TTC549 (cell line): Measurements from ENCODE around the gene OSCAR.
A peak's percentile ranks its signal among the peaks of the same experiment; 100 is the strongest.
"Not testable (repeated sequence)": the region's sequence is repeated elsewhere in the genome, so short reads cannot be mapped to it uniquely, and the experiment has no call there.

Experiments used
- FAIRE-seq: peaks from 2 replicates; lab custom pipeline; 2012; peaks lifted over from hg19 to GRCh38; lab: Jason Lieb, UNC

OSCAR gene

GRCh38 chr19:54124393-54124792 lies 23.8 kb upstream of the OSCAR start:
- FAIRE-seq, result no peak

- FAIRE-seq, result no peak
These were observed 23.1 kb upstream of the OSCAR start for GRCh38 chr19:54123682-54124081.

GRCh38 chr19:54121259-54121658 lies 20.7 kb upstream of the OSCAR start:
- FAIRE-seq, result no peak

- FAIRE-seq, result peak; percentile 72
These were observed 14.8 kb upstream of the OSCAR start, which contains the start of the genes PRPF31 and TFPT for GRCh38 chr19:54115109-54116063. TSS of gene PRPF31 (plus strand) at chr19:54115754. CDS start at chr19:54118279, 2,525 bp downstream. TSS of gene TFPT (minus strand) at chr19:54115657. CDS start at chr19:54115269, 388 bp downstream.

GRCh38 chr19:54114340-54115108 lies 13.9 kb upstream of the OSCAR start:
- no peak for FAIRE-seq

- FAIRE-seq, result no peak
These were observed 9.0 kb upstream of the OSCAR start for GRCh38 chr19:54109651-54110050.

GRCh38 chr19:54108496-54108895 lies 7.9 kb upstream of the OSCAR start:
- FAIRE-seq, result no peak

GRCh38 chr19:54107876-54108490 lies 7.4 kb upstream of the OSCAR start:
- no peak for FAIRE-seq

GRCh38 chr19:54106716-54107115 lies 6.1 kb upstream of the OSCAR start:
- no peak for FAIRE-seq

- FAIRE-seq, result no peak
These were observed 5.2 kb upstream of the OSCAR start for GRCh38 chr19:54105796-54106195.

- no peak for FAIRE-seq
These were observed 4.6 kb upstream of the OSCAR start for GRCh38 chr19:54104998-54105715.

GRCh38 chr19:54102421-54103169 lies 2.0 kb upstream of the OSCAR start, which contains the start of gene NDUFA3:
TSS of gene NDUFA3 (plus strand) at chr19:54102855. CDS start at chr19:54102879, 24 bp downstream.
- peak; percentile 72 for FAIRE-seq

- FAIRE-seq, result not testable (repeated sequence)
These were observed 724 bp downstream of the OSCAR start for GRCh38 chr19:54099903-54100255.

- no peak for FAIRE-seq
These were observed 1.3 kb downstream of the OSCAR start for GRCh38 chr19:54099190-54099902.

- no peak for FAIRE-seq
These were observed 3.9 kb downstream of the OSCAR start for GRCh38 chr19:54096617-54097106.

GRCh38 chr19:54095859-54096616 lies 4.6 kb downstream of the OSCAR start:
- FAIRE-seq, result not testable (repeated sequence)

GRCh38 chr19:54095136-54095858 lies 5.3 kb downstream of the OSCAR start:
- FAIRE-seq, result no peak

- FAIRE-seq, result no peak
These were observed 6.1 kb downstream of the OSCAR start for GRCh38 chr19:54094426-54095000.
